B cell (primary cell): Measurements from ENCODE around the gene CXXC5. TPM values are rescaled to one million over a fixed set of nuclear protein-coding genes. Genes with fewer than 3 reads are reported as not detected.

Source experiments
- ATAC-seq: fragments of 200-7000 bp; cut with Tn5 transposase; one replicate; pipeline ENCODE4 v1.10.0; 2021; ENCODE audit warnings: low read depth, mild to moderate bottlenecking, moderate number of reproducible peaks, moderate library complexity
- CTCF ChIA-PET: fragments of 350-600 bp; sonication (Branson Sonifier 250); formaldehyde crosslinking; loops from one replicate; lab custom pipeline; 2021; ENCODE audit warnings: antibody characterized with exemption, inconsistent platforms; lab: Charles Lee
- POLR2A ChIA-PET: fragments of 350-600 bp; sonication (Branson Sonifier 250); formaldehyde crosslinking; loops from one replicate; lab custom pipeline; 2021; ENCODE audit warnings: antibody characterized with exemption; lab: Charles Lee
- DNase-seq: peaks from one replicate; pipeline ENCODE4 v3.0.0; 2013
- H2AFZ ChIP-seq: 2 replicates; pipeline ENCODE4 v1.6.1; 2012; ENCODE audit warnings: mild to moderate bottlenecking, low read depth, low read length; ENCODE audit not compliant: insufficient read depth, poor library complexity, severe bottlenecking
- H3K27ac ChIP-seq, 2 donors: 1 replicate in 1 of 2; 2 replicates in 1 of 2; pipeline ENCODE4 v1.5.1; 2012 to 2013; ENCODE audit warnings: low read length in 2 of 2, mild to moderate bottlenecking in 2 of 2, moderate library complexity in 1 of 2
- H3K27me3 ChIP-seq, 4 experiments: fragments of 200-600 bp in 1 of 4; sonication (generic) in 1 of 4; replicated peaks in 1 of 4; 1 replicate in 2 of 4; 2 replicates in 2 of 4; pipeline versions ENCODE4 v1.6.1 to v1.7.0; 2013 to 2016; ENCODE audit warnings: low read length in 3 of 4, mild to moderate bottlenecking in 2 of 4, mixed read lengths in 1 of 4, moderate library complexity in 1 of 4; ENCODE audit not compliant: insufficient read depth in 4 of 4, control insufficient read depth in 3 of 4; ENCODE audit errors: control extremely low read depth in 1 of 4
- H3K36me3 ChIP-seq, 2 experiments: replicated peaks in 1 of 2; 1 replicate in 1 of 2; 2 replicates in 1 of 2; pipeline versions ENCODE4 v1.6.1 to v1.7.1; 2013; ENCODE audit warnings: low read length in 1 of 2; ENCODE audit not compliant: insufficient read depth in 2 of 2, control insufficient read depth in 1 of 2; ENCODE audit errors: control extremely low read depth in 1 of 2, extremely low read depth in 1 of 2
- H3K4me1 ChIP-seq, 2 donors: fragments of 200-600 bp in 1 of 2; sonication (generic) in 1 of 2; 1 replicate in 1 of 2; 2 replicates in 1 of 2; pipeline versions ENCODE4 v1.5.1 to v1.6.1; 2013 to 2017; ENCODE audit warnings: low read length in 2 of 2; ENCODE audit not compliant: control insufficient read depth in 2 of 2, insufficient read depth in 2 of 2
- H3K4me2 ChIP-seq: replicated peaks from 2 replicates; pipeline ENCODE3; 2012; ENCODE audit warnings: mild to moderate bottlenecking, low read depth, low read length; ENCODE audit not compliant: poor library complexity, severe bottlenecking
- H3K4me3 ChIP-seq, 5 experiments: fragments of 200-600 bp in 1 of 5; sonication (generic) in 1 of 5; 1 replicate in 3 of 5; 2 replicates in 2 of 5; pipeline versions ENCODE4 v1.5.1 to v1.7.0; 2011 to 2016; ENCODE audit warnings: low read length in 4 of 5, mild to moderate bottlenecking in 4 of 5, low read depth in 2 of 5, control low read depth in 1 of 5, moderate library complexity in 1 of 5; ENCODE audit not compliant: insufficient read depth in 1 of 5; ENCODE audit errors: control extremely low read depth in 1 of 5, extremely low read depth in 1 of 5
- H3K79me2 ChIP-seq: fragments of 200-600 bp; sonication (generic); one replicate; pipeline ENCODE4 v1.6.0; 2016; ENCODE audit warnings: low read length; ENCODE audit not compliant: control insufficient read depth, insufficient read depth
- H3K9ac ChIP-seq: fragments of 200-600 bp; sonication (generic); 2 replicates; pipeline ENCODE4 v1.6.1; 2017; ENCODE audit warnings: mild to moderate bottlenecking, low read length, moderate library complexity
- H3K9me3 ChIP-seq, 3 donors: one replicate each; pipeline versions ENCODE4 v1.6.1 to v1.7.1; 2013; ENCODE audit warnings: low read length in 2 of 3; ENCODE audit not compliant: control insufficient read depth in 2 of 3, insufficient read depth in 1 of 3; ENCODE audit errors: control extremely low read depth in 1 of 3
- H4K20me1 ChIP-seq: 2 replicates; pipeline ENCODE4 v1.6.0; 2012; ENCODE audit warnings: mild to moderate bottlenecking, low read length; ENCODE audit not compliant: insufficient read depth, control insufficient read depth, poor library complexity, severe bottlenecking
- H3K27ac Mint-ChIP-seq: one replicate; pipeline ENCODE4 v1.8.0; 2021; ENCODE audit warnings: mixed read lengths
- H3K27me3 Mint-ChIP-seq: one replicate; pipeline ENCODE4 v1.8.0; 2021; ENCODE audit warnings: mixed read lengths
- H3K4me1 Mint-ChIP-seq: one replicate; pipeline ENCODE4 v1.8.0; 2021; ENCODE audit warnings: mixed read lengths
- H3K4me3 Mint-ChIP-seq: one replicate; pipeline ENCODE4 v1.8.0; 2021; ENCODE audit warnings: mixed read lengths
- H3K9me3 Mint-ChIP-seq: one replicate; pipeline ENCODE4 v1.8.0; 2022; ENCODE audit warnings: mixed read lengths; ENCODE audit not compliant: insufficient read depth
- EZH2 ChIP-seq: IDR thresholded peaks from 2 replicates; pipeline ENCODE4 v1.6.1; 2012; ENCODE audit warnings: borderline replicate concordance, low read depth, mild to moderate bottlenecking, moderate library complexity, low read length; ENCODE audit not compliant: insufficient read depth, poor library complexity, severe bottlenecking
- WGBS: methylation state at CpG from one replicate; pipeline ENCODE4 v1.1.5; 2013; ENCODE audit warnings: missing lambda C conversion rate; ENCODE audit not compliant: insufficient coverage; 5-methylcytosine and 5-hydroxymethylcytosine counted together
- intact Hi-C: fragments of 100-400 bp; cut with micrococcal nuclease; formaldehyde crosslinking; loops from one replicate; pipeline ENCODE4 v1.10.0; 2022
- polyA plus RNA-seq: library from polyadenylated mRNA; depleted of rRNA; stranded (reverse); fragments of >200 nt; gene quantifications from 2 replicates; pipeline ENCODE4 v1.2.3, GENCODE V29; 2012
- total RNA-seq, 2 donors: library from RNA; stranded (reverse); fragments of 120-200 nt in 1 of 2; gene quantifications; 1 replicate in 1 of 2; 2 replicates in 1 of 2; pipeline versions ENCODE4 v1.2.3 to v1.2.4, GENCODE V29; 2013 to 2022
- TF ChIP-seq, protein P1 (sequence below): fragments of 200-600 bp; IDR thresholded peaks from one replicate; pipeline ENCODE4 v1.8.0; 2022; ENCODE audit warnings: antibody characterized with exemption, mild to moderate bottlenecking

Gene CXXC5
- total and polyA plus RNA-seq, 2 donors (not counting 1 experiment from before 2014, with no cell fraction given), result 126 to 143 TPM

DNA sequence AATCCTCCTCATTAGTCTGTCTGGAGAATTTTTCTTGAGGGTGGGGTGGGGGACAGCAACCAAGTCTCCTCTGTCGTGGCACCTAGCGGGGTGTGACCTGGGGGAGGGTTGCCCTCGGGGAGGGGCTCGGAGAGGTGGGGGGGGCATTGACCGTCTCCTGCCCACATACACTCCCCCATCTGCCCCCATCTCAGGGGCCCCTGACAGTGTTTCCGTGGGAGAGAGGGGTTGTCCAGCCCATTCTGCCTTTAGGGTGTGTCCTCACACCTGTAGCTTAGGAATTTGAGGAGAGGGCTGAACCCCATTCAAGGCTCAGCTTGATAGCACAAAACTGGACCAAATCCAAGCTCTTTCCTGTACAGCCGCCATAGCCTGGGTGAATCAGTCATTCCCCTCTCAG, 5.9 kb upstream of the CXXC5 start:
- WGBS, result no CpG with 5 or more reads among the region's 7 CpGs
- H3K27ac Mint-ChIP-seq, result no peak overlapping the region
- Histone ChIP-seq H3K36me3 (no peaks in the 10 kb centered on the region), H3K27me3 (no peaks in the 10 kb centered on the region), H3K4me1 (peaks cover 48 to 86% of the 10 kb centered on the region in 2 donors), H3K4me3 (no peak overlapping the region), H3K9ac (no peak overlapping the region), H3K27ac (no peak overlapping the region), H2AFZ (no peak overlapping the region), H3K4me2 (no peak overlapping the region), H3K79me2 (peaks cover 53% of the 10 kb centered on the region), H4K20me1 (no peaks in the 10 kb centered on the region), H3K9me3 (no peaks in the 10 kb centered on the region)
- peaks cover 83% of the 10 kb centered on the region for H3K4me1 Mint-ChIP-seq
- ATAC-seq (no peak), DNase-seq (peak; percentile 5)
- POLR2A ChIA-PET, result interaction anchor here (0.6 to 1.0 kb wide), 3 partner anchors 10 to 220 kb away, joined by 3 to 4 read pairs (median 4); no protein-coding TSS in a partner anchor
- TF ChIP-seq, protein P1, sequence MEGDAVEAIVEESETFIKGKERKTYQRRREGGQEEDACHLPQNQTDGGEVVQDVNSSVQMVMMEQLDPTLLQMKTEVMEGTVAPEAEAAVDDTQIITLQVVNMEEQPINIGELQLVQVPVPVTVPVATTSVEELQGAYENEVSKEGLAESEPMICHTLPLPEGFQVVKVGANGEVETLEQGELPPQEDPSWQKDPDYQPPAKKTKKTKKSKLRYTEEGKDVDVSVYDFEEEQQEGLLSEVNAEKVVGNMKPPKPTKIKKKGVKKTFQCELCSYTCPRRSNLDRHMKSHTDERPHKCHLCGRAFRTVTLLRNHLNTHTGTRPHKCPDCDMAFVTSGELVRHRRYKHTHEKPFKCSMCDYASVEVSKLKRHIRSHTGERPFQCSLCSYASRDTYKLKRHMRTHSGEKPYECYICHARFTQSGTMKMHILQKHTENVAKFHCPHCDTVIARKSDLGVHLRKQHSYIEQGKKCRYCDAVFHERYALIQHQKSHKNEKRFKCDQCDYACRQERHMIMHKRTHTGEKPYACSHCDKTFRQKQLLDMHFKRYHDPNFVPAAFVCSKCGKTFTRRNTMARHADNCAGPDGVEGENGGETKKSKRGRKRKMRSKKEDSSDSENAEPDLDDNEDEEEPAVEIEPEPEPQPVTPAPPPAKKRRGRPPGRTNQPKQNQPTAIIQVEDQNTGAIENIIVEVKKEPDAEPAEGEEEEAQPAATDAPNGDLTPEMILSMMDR, result no peak
- TF ChIP-seq EZH2, result no peak
- no peaks in the 10 kb centered on the region for H3K27me3 Mint-ChIP-seq
- no peak overlapping the region for H3K4me3 Mint-ChIP-seq
- H3K9me3 Mint-ChIP-seq, result no peaks in the 10 kb centered on the region
- CTCF ChIA-PET, result interaction anchor here (1.1 to 1.6 kb wide), 4 partner anchors 9 to 123 kb away, joined by 3 to 7 read pairs (median 4); no protein-coding TSS in a partner anchor
- intact Hi-C loops, result no loop called here
